A172 (cell line): ENCODE measurements around the gene RNF20. TPM values are rescaled to one million over a fixed set of nuclear protein-coding genes. Genes with fewer than 3 reads are reported as not detected.
A peak's percentile ranks its signal among the peaks of the same experiment; 100 is the strongest.

Experiments
- DNase-seq: peaks from one replicate; pipeline ENCODE4 v3.0.0-alpha.2; 2015; ENCODE audit warnings: low spot score
- total RNA-seq: library from RNA; depleted of rRNA; stranded (reverse); fragments of >200 nt; shearing (Covaris generic); gene quantifications from 2 replicates; pipeline ENCODE4 v1.2.3, GENCODE V29; 2014

Gene RNF20
- total RNA-seq, 1 experiment from 2014 or later, result 57.7 TPM

GRCh38 chr9:101530076-101530711 is 3.5 kb upstream of the RNF20 start:
- DNase-seq, result peak; percentile 86

GRCh38 chr9:101536351-101536750 is 2.7 kb downstream of the RNF20 start:
- DNase-seq, result no peak

- peak; percentile 30 for DNase-seq
These were observed 3.3 kb downstream of the RNF20 start for GRCh38 chr9:101536938-101537337.

- DNase-seq, result no peak
These were observed 6.4 kb downstream of the RNF20 start for GRCh38 chr9:101540069-101540468.

- no peak for DNase-seq
These were observed 9.6 kb downstream of the RNF20 start for GRCh38 chr9:101543098-101543735.

GRCh38 chr9:101549472-101550098 is 15.9 kb downstream of the RNF20 start:
- peak; percentile 13 for DNase-seq

GRCh38 chr9:101561740-101562139 is 28.1 kb downstream of the RNF20 start:
- DNase-seq, result no peak

GRCh38 chr9:101562966-101563365 is 29.3 kb downstream of the RNF20 start:
- no peak for DNase-seq

GRCh38 chr9:101564252-101564651 is 30.6 kb downstream of the RNF20 start:
- DNase-seq, result no peak

GRCh38 chr9:101566904-101567724 is 33.5 kb downstream of the RNF20 start:
- DNase-seq, result peak; percentile 55

GRCh38 chr9:101567725-101568350 is 34.2 kb downstream of the RNF20 start:
- no peak for DNase-seq

GRCh38 chr9:101569741-101570501 is 36.3 kb downstream of the RNF20 start:
- no peak for DNase-seq

GRCh38 chr9:101571114-101571513 is 37.5 kb downstream of the RNF20 start:
- no peak for DNase-seq

GRCh38 chr9:101572316-101572715 is 38.7 kb downstream of the RNF20 start:
- DNase-seq, result no peak

GRCh38 chr9:101574731-101575333 is 41.2 kb downstream of the RNF20 start:
- no peak for DNase-seq

- DNase-seq, result peak; percentile 19
These were observed 44.7 kb downstream of the RNF20 start for GRCh38 chr9:101578378-101578777.

GRCh38 chr9:101579711-101580545 is 46.3 kb downstream of the RNF20 start:
- no peak for DNase-seq

- DNase-seq, result peak; percentile 72
These were observed 48.9 kb downstream of the RNF20 start for GRCh38 chr9:101582553-101582952.

- DNase-seq, result no peak
These were observed 52.1 kb downstream of the RNF20 start for GRCh38 chr9:101585740-101586139.

- DNase-seq, result peak; percentile 15
These were observed 53.0 kb downstream of the RNF20 start for GRCh38 chr9:101586651-101587050.
